Activated T-helper 1 cell treated with anti-CD3 and anti-CD28 coated beads, Interleukin-12 subunit alpha, Interleukin-12 subunit beta, Interleukin-2, Interleukin-4 antibody, amounts not matched to agents 30 ng/mL and 10 ng/mL and 1 ng/mL, durations not matched to agents 14 hours and 24 hours and 36 hours (primary cell): ENCODE measurements around the gene EPDR1. TPM values are rescaled to one million over a fixed set of nuclear protein-coding genes. Genes with fewer than 3 reads are reported as not detected.

Source experiments
- DNase-seq: peaks from one replicate; pipeline ENCODE4 v3.0.0; 2021; ENCODE audit warnings: low spot score
- H3K27ac Mint-ChIP-seq: one replicate; pipeline ENCODE4 v1.8.0; 2021; ENCODE audit warnings: mild to moderate bottlenecking, mixed read lengths
- H3K27me3 Mint-ChIP-seq: one replicate; pipeline ENCODE4 v1.8.0; 2022; ENCODE audit warnings: mild to moderate bottlenecking, moderate library complexity, mixed read lengths; ENCODE audit not compliant: insufficient read depth
- H3K36me3 Mint-ChIP-seq: one replicate; pipeline ENCODE4 v1.8.0; 2021; ENCODE audit warnings: low read depth, mixed read lengths
- H3K4me1 Mint-ChIP-seq: one replicate; pipeline ENCODE4 v1.8.0; 2021; ENCODE audit warnings: low read depth, mixed read lengths
- H3K4me3 Mint-ChIP-seq: one replicate; pipeline ENCODE4 v1.8.0; 2021; ENCODE audit warnings: mild to moderate bottlenecking, moderate library complexity, mixed read lengths
- H3K9me3 Mint-ChIP-seq: one replicate; pipeline ENCODE4 v1.8.0; 2021; ENCODE audit warnings: mixed read lengths
- intact Hi-C: fragments of 100-400 bp; cut with micrococcal nuclease; formaldehyde crosslinking; loops from one replicate; pipeline ENCODE4 v1.15.1; 2024
- total RNA-seq: library from RNA; stranded (reverse); gene quantifications from 2 replicates; pipeline ENCODE4 v1.2.3, GENCODE V29; 2022

EPDR1 gene
- 0.34 TPM in 1 of 2 replicates, not detected in the other for total RNA-seq

DNA sequence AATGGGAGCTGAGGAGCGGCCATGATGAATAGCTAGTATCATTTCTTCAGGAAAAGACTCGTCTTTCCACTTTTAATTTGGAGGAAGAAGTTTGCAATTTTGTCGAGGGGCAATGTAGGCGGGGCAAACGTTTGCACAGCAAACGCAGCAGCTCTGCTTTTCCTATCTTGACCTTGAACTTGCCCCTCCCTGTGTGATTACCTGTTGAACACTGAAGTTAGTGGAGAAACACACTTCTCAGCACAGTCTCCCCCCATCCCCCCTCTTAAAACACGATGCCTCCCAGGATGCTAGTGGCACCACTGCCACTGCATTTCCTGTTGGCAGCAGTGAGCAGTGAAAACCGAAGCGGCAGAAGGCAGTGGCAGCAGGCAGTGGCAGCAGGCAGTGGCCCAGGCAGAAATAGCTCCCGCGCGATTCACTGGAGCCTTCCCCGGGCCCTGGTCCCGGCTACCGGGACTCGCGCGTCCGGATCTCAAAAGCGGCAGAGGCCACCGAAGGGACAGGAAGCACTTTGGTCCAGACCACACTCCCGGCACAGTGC is at the start of gene EPDR1:
Gene EPDR1, plus strand, starts transcription at position 336 of the 544 bp plus-strand sequence. CDS start 300 bp downstream, outside the sequence.
- Mint-ChIP-seq H3K4me1 (peaks cover 5% of the 10 kb centered on the region), H3K27ac (no peak within 1 kb of the TSS), H3K4me3 (peak within 1 kb of the TSS; percentile 59), H3K36me3 (no peaks in the 10 kb centered on the region), H3K27me3 (peaks cover 57% of the 10 kb centered on the region), H3K9me3 (no peaks in the 10 kb centered on the region)
- intact Hi-C loops, result loop anchor here (10.0 kb wide), 1 partner anchor 304 kb away; no protein-coding TSS in a partner anchor
- no peak for DNase-seq

DNA sequence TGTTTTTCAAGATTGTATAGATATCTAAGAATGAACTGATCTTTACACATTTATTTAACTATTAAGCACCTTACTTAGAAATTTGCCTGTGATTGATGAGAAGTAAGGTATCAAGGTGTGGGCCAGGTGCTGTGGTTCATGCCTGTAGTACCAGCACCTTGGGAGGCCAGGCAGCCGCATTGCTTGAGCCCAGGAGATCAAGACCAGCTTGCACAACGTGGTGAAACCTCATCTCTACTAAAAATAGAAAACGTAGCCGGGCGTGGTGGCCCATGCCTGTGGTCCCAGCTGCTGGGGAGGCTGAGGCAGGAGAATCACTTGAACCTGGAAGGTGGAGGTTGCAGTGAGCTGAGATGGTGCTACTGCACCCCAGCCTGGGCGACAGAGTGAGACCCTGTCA is 38.4 kb upstream of the EPDR1 start:
- Mint-ChIP-seq H3K36me3 (no peaks in the 10 kb centered on the region), H3K27ac (no peak overlapping the region), H3K4me1 (no peaks in the 10 kb centered on the region), H3K9me3 (no peaks in the 10 kb centered on the region), H3K27me3 (peaks cover 2% of the 10 kb centered on the region), H3K4me3 (no peak overlapping the region)
- intact Hi-C loops, result no loop called here
- no peak for DNase-seq

DNA sequence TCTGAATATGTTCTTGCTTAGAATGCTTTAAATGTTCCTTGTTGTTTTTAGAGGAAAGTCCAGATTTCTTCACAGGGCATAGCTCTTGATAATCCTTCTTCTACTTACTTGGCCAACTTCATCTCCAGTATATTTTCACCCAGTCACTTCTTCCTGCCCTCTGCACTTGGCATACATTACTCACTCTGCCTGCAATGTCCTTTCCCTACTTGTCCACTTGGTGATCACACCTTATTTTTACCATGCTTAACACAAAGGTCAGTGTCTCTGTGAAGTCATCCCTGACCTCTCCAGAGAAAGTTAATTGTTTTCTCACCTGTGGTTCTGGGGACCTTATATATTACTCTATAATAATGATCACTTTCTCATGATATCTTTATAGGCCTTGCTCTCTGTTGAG is 27.1 kb upstream of the EPDR1 start:
- Mint-ChIP-seq H3K27me3 (peaks cover 3% of the 10 kb centered on the region), H3K9me3 (no peaks in the 10 kb centered on the region), H3K27ac (no peak overlapping the region), H3K4me1 (no peaks in the 10 kb centered on the region), H3K36me3 (no peaks in the 10 kb centered on the region), H3K4me3 (no peak overlapping the region)
- no peak for DNase-seq
- intact Hi-C loops, result no loop called here

DNA sequence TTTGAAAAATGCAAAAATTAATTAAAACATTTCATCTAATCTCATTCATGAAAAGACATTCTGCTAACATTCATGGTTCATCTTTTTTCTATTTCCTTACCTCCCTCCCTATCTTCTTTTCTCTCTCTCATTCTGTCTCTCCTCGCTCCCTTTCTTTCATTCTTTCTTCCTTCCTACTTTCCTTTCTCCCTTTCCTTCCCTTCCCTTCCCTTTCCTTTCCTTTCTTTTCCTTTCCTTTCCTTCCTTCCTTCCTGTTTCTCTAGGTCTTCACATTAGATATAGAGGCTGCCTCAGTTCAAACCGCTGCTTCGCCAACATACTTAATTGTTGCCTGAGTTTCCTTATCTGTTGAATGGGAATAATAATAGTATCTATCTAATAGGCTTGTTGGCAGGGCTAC is 25.8 kb upstream of the EPDR1 start:
- Mint-ChIP-seq H3K4me3 (no peak overlapping the region), H3K9me3 (no peaks in the 10 kb centered on the region), H3K4me1 (no peaks in the 10 kb centered on the region), H3K27ac (no peak overlapping the region), H3K27me3 (peaks cover 3% of the 10 kb centered on the region), H3K36me3 (no peaks in the 10 kb centered on the region)
- intact Hi-C loops, result no loop called here
- no peak for DNase-seq

DNA sequence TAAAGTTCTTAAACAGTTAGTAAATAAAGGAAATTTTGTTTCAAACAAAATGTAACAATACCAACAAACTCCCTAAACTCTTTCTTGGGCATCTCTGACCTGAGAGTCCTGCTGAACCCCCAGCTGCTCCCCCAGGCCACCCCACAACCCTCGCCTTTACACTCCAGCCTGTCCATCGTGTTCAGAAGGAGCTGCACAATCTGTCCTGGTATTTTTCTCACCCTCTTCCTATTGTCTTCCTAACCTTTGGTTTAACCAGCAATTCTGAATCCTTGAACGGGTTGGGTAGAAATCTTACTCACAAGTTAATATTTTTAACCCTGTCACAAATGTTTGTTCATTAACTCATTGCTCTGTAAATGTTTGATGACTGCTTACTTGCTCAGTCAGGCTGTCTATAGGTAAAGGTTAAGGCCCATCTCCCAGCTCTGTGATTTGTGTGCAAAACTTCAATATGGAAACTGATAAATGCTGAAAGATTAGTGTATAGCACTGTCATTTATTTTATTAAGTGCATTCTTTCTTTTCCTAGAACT is 20.7 kb upstream of the EPDR1 start:
- no peak for DNase-seq
- Mint-ChIP-seq H3K27ac (no peak overlapping the region), H3K27me3 (peaks cover 2% of the 10 kb centered on the region), H3K4me1 (no peaks in the 10 kb centered on the region), H3K9me3 (no peaks in the 10 kb centered on the region), H3K36me3 (no peaks in the 10 kb centered on the region), H3K4me3 (no peak overlapping the region)
- intact Hi-C loops, result no loop called here

DNA sequence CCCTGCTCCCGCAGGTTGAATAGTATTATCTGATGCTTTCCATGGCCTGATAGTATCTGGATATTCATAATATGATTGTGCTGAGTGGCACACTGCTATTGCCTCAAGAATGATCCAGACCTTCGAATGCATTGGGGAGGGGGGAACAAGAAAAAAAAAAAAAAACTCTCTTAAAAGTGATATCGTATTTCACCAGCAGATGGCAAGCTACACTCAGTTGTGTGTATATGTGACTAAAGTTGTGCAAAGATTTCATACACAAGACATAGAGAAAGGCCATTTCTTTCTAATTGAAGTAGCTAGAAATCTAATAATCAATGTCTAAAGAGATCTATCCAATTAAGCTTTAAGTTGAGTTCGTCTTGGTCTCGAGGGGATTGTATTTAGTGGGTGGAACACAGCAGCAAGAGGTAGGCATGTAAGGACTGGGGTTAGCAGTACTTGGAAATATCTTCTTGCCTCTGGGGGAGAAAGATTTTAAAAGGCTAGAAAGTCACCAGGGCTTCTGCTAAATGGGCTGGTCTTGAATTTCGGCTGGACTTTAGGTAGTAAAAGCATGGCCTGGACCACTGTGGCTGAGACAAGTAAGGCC is 19.1 kb upstream of the EPDR1 start:
- DNase-seq, result no peak
- intact Hi-C loops, result loop anchor here (1.0 kb wide), 1 partner anchor 473 kb away; no protein-coding TSS in a partner anchor
- Mint-ChIP-seq H3K4me3 (no peak overlapping the region), H3K36me3 (no peaks in the 10 kb centered on the region), H3K4me1 (no peaks in the 10 kb centered on the region), H3K27ac (no peak overlapping the region), H3K9me3 (no peaks in the 10 kb centered on the region), H3K27me3 (peaks cover 2% of the 10 kb centered on the region)

DNA sequence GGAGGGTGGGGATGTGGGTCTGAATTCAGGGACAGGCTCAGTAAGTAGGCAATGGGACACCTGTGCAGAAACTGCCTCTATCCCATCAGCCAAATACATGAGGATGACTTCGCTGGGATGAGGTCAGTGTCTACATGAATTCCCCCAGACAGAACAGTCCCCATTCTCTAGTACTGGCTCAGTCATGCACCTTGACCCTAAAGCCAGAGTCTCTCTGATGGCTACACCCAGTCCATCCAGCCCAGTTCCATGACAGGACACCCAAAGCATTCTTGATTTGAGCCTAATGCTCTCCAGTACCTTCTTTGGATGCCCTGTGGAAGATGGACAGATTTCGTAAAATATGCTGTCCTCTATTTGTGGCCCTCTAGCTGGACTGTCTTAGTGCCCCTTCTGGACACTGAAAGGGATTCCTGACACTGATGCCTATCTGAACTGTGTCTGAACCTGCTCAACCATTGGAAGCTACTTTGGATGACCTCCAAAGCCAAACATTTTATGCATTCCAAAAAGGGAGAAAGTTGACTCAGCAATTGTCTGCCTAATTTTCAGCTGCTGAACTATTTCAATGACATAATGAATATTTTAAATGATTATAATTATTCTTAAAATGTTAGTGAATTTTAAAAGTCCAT is 18.4 kb upstream of the EPDR1 start:
- DNase-seq, result no peak
- H3K4me3 Mint-ChIP-seq, result no peak overlapping the region
- no peaks in the 10 kb centered on the region for H3K36me3 Mint-ChIP-seq
- H3K27ac Mint-ChIP-seq, result no peak overlapping the region
- H3K27me3 Mint-ChIP-seq, result peaks cover 2% of the 10 kb centered on the region
- intact Hi-C loops, result loop anchor here (1.0 kb wide), 1 partner anchor 472 kb away; no protein-coding TSS in a partner anchor
- no peaks in the 10 kb centered on the region for H3K4me1 Mint-ChIP-seq
- no peaks in the 10 kb centered on the region for H3K9me3 Mint-ChIP-seq

DNA sequence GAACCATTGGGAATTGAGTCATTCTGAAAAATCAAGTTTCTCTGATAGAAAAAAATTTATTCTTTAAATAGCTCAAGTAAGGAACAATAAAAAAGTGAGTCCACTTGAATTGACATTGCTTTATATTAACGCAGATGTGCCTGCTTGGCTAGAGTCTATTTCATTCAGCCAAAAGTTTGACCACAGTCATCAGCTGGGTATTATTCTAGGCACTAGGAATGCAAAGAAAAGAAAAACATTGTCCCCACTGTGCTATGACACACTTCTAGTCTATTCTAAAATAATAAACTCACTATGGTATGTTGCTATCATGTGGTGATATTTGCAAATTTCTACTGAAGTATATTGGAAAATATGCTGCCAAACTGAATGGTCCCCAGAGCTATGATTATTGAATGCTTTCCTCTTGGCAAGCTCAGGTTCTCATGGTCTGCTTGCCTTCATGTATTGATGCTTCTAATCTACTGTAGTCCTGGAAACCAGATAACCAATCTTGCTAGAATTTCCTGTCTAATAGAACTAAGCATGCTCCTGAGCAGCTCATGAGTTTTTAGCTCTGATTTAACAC is 12.1 kb upstream of the EPDR1 start:
- Mint-ChIP-seq H3K4me1 (no peaks in the 10 kb centered on the region), H3K4me3 (no peak overlapping the region), H3K27ac (no peak overlapping the region), H3K27me3 (peaks cover 10% of the 10 kb centered on the region), H3K9me3 (no peaks in the 10 kb centered on the region), H3K36me3 (no peaks in the 10 kb centered on the region)
- no peak for DNase-seq
- intact Hi-C loops, result no loop called here

DNA sequence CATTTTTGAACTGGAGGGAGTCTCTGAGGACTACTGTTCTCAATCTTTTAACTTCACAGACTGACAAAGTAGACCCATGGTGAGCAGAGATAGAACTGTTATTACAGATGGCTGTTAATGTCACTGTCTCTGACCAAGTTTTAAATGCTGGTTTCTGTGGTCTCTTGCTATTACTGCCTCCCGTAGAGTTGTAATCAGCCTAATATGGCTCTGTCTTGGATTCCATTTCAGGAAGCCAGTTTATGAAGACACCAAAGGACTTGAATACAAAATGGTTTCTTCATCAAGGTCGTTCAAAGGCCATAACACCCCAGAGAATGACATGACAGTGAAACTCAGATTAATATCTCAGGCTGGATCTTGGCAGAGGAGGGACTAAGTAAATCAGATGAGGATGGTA is 7.7 kb upstream of the EPDR1 start:
- no peak for DNase-seq
- H3K27ac Mint-ChIP-seq, result no peak overlapping the region
- H3K36me3 Mint-ChIP-seq, result no peaks in the 10 kb centered on the region
- no peaks in the 10 kb centered on the region for H3K4me1 Mint-ChIP-seq
- intact Hi-C loops, result no loop called here
- peaks cover 36% of the 10 kb centered on the region for H3K27me3 Mint-ChIP-seq
- H3K9me3 Mint-ChIP-seq, result no peaks in the 10 kb centered on the region
- H3K4me3 Mint-ChIP-seq, result no peak overlapping the region

DNA sequence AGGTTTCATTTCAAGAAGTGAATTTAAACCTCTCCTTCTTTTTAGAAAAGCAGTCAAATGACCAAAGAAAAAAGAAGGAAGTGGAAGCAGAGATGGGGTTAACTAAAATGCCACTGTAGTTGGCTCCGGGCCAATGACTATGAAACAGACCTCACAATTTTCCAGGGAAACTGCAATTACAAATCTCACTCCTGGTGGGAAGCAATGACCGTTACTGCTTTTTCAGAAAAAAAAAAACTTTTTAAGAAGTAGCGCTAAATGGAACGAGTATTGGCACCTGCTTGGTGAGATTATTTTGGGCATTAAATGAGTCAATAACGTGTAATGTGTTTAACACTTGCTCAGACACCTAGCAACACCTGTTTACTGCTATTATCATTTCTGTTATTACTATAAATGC is 5.0 kb upstream of the EPDR1 start:
- H3K27ac Mint-ChIP-seq, result no peak overlapping the region
- H3K4me1 Mint-ChIP-seq, result peaks cover 4% of the 10 kb centered on the region
- no peaks in the 10 kb centered on the region for H3K9me3 Mint-ChIP-seq
- peaks cover 62% of the 10 kb centered on the region for H3K27me3 Mint-ChIP-seq
- H3K4me3 Mint-ChIP-seq, result no peak overlapping the region
- H3K36me3 Mint-ChIP-seq, result no peaks in the 10 kb centered on the region
- DNase-seq, result no peak
- intact Hi-C loops, result no loop called here

DNA sequence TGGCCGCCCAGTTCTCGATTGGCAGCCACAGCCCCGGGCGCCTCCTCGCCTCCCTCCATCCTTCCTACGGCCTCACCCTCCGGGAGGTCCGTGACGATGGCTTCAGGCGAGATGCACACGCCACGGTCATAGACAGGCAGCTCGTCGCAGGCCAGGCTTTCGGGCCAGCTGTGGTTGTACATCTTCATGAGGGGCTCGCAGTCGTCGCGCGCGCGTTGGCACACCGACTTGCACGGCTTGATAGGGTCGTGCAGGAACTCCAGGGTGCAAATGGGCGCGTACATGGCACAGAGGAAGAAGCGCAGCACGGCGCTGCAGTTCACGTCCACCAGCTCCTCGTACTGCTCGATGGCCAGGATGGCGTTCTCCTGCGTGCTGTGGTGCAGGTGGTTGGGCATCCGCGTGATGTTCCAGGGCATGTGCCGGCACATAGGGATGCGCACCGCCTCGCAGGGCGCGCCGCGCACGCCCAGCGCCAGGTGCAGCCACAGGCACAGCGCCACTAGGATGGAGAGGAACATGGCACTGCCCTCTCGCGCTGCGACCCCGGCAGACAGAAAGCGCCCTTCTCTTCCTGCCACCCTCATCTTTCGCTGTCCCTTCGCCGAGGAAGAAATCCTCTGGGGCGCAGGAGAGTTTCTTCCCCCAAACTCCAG is 4.3 kb upstream of the EPDR1 start:
- no peaks in the 10 kb centered on the region for H3K9me3 Mint-ChIP-seq
- H3K36me3 Mint-ChIP-seq, result no peaks in the 10 kb centered on the region
- no peak for DNase-seq
- intact Hi-C loops, result no loop called here
- H3K27ac Mint-ChIP-seq, result no peak overlapping the region
- H3K4me1 Mint-ChIP-seq, result peaks cover 5% of the 10 kb centered on the region
- peaks cover 58% of the 10 kb centered on the region for H3K27me3 Mint-ChIP-seq
- peak overlapping the region; percentile 15 for H3K4me3 Mint-ChIP-seq

DNA sequence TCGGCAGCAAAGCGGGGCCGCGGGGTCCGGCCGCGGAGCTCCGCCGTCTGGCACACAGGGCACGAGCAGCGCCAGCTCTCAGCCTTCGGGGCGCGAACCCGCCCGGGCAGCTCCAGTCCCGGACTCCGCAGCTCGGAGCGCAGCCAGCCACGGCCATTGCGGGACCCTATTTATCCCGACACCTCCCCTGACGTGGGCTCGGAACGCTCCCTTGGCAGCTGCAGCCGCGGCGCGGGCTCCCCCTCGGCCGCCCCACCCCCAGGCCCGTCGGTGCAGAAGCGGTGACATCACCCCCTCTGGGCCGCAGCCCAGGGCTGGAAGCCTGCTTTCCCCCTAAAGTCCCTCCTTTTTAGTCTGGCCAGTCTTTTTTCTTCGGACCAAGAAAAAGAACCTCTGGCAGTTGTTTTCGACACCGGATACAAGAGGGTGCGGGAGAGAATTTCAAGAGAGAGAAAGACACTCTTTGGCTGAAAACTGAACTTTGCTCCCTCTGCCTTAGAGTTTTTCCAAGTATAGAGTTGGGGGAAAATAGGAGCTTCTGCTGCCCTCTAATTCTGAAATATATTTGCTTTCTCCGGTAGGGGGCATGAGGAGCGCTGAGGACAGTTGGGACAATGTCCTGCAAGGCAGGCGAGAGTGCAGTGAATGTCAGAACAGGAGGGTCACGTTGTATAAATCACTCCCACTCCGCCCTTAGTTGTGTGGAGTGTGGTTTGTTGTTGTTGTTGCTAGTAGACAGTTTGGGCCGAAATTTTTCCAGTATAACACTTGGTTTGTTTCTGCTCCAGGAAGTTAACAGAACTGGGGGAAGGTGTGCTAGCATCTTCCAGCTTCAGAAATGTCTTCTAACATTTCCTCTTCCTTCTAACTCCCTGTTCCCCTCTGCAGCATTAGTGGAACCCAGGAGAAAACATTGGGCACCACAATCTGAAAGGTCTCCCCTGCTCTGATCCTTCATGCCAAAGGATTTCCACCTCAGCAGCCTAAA is 3.5 kb upstream of the EPDR1 start, which contains the start of gene SFRP4:
Gene SFRP4, minus strand, starts transcription at position 145 of the 988 bp plus-strand sequence. CDS start 280 bp downstream, outside the sequence.
- H3K36me3 Mint-ChIP-seq, result no peaks in the 10 kb centered on the region
- DNase-seq, result no peak
- peaks cover 59% of the 10 kb centered on the region for H3K27me3 Mint-ChIP-seq
- H3K9me3 Mint-ChIP-seq, result no peaks in the 10 kb centered on the region
- peak within 1 kb of the TSS; percentile 8 for H3K27ac Mint-ChIP-seq
- peaks cover 5% of the 10 kb centered on the region for H3K4me1 Mint-ChIP-seq
- peak within 1 kb of the TSS; percentile 15 for H3K4me3 Mint-ChIP-seq
- intact Hi-C loops, result no loop called here
